H9 (cell line): ENCODE results near the gene KRT15. TPM values are rescaled to one million over a fixed set of nuclear protein-coding genes. Genes with fewer than 3 reads are reported as not detected.

Source experiments
- DNase-seq: peaks from one replicate; pipeline ENCODE4 v3.0.0-alpha.2; 2017
- H2AFZ ChIP-seq: one replicate; pipeline ENCODE4 v1.6.1; 2013; ENCODE audit warnings: mild to moderate bottlenecking, low read length, control low read depth, moderate library complexity
- H2AK5ac ChIP-seq: 2 replicates; pipeline ENCODE4 v1.6.1; 2013; ENCODE audit warnings: low read length, control low read depth, mixed read lengths; ENCODE audit not compliant: insufficient read length
- H2BK120ac ChIP-seq: one replicate; pipeline ENCODE4 v1.6.1; 2013; ENCODE audit warnings: low read depth, mild to moderate bottlenecking, low read length, control low read depth, inconsistent platforms; ENCODE audit not compliant: poor library complexity, severe bottlenecking
- H2BK12ac ChIP-seq: 2 replicates; pipeline ENCODE4 v1.6.1; 2013; ENCODE audit warnings: low read length, control low read depth, mixed read lengths, low read depth; ENCODE audit not compliant: insufficient read length
- H2BK15ac ChIP-seq: 2 replicates; pipeline ENCODE4 v1.6.1; 2013; ENCODE audit warnings: low read depth, low read length, control low read depth
- H2BK20ac ChIP-seq: one replicate; pipeline ENCODE4 v1.6.1; 2013; ENCODE audit warnings: low read depth, mild to moderate bottlenecking, low read length, control low read depth, inconsistent platforms; ENCODE audit not compliant: poor library complexity, severe bottlenecking
- H2BK5ac ChIP-seq: 2 replicates; pipeline ENCODE4 v1.6.1; 2013; ENCODE audit warnings: low read length, control low read depth, mixed read lengths; ENCODE audit not compliant: insufficient read length
- H3K14ac ChIP-seq: 2 replicates; pipeline ENCODE4 v1.6.1; 2013; ENCODE audit warnings: low read length, control low read depth; ENCODE audit not compliant: insufficient read depth
- H3K18ac ChIP-seq: 2 replicates; pipeline ENCODE4 v1.6.1; 2013; ENCODE audit warnings: low read depth, mild to moderate bottlenecking, mixed read lengths, low read length, control low read depth; ENCODE audit not compliant: insufficient read length
- H3K23ac ChIP-seq: 2 replicates; pipeline ENCODE4 v1.6.1; 2013; ENCODE audit warnings: low read length, control low read depth, mixed read lengths, low read depth; ENCODE audit not compliant: insufficient read length
- H3K23me2 ChIP-seq: 2 replicates; pipeline ENCODE4 v1.6.1; 2013; ENCODE audit warnings: low read depth, mild to moderate bottlenecking, mixed read lengths, low read length, control low read depth; ENCODE audit not compliant: insufficient read length, poor library complexity, severe bottlenecking
- H3K27ac ChIP-seq: 2 replicates; pipeline ENCODE4 v1.5.1; 2013; ENCODE audit warnings: low read length, control low read depth, mixed read lengths, low read depth; ENCODE audit not compliant: insufficient read length
- H3K27me3 ChIP-seq: 2 replicates; pipeline ENCODE4 v1.6.1; 2013; ENCODE audit warnings: low read length, control low read depth, inconsistent platforms; ENCODE audit not compliant: insufficient read depth
- H3K4ac ChIP-seq: 2 replicates; pipeline ENCODE4 v1.6.1; 2013; ENCODE audit warnings: low read depth, mild to moderate bottlenecking, control low read depth, inconsistent platforms, low read length, moderate library complexity
- H3K4me1 ChIP-seq: 2 replicates; pipeline ENCODE4 v1.6.1; 2013; ENCODE audit warnings: low read length, control low read depth, inconsistent platforms; ENCODE audit not compliant: insufficient read depth
- H3K4me2 ChIP-seq: 2 replicates; pipeline ENCODE4 v1.6.1; 2013; ENCODE audit warnings: low read length, control low read depth, mixed read lengths; ENCODE audit not compliant: insufficient read length, insufficient read depth
- H3K56ac ChIP-seq: 2 replicates; pipeline ENCODE4 v1.6.1; 2013; ENCODE audit warnings: low read depth, mild to moderate bottlenecking, mixed read lengths, low read length, control low read depth; ENCODE audit not compliant: insufficient read length
- H3K79me1 ChIP-seq: 2 replicates; pipeline ENCODE4 v1.6.1; 2013; ENCODE audit warnings: low read depth, mild to moderate bottlenecking, moderate library complexity, low read length, control low read depth, inconsistent platforms; ENCODE audit not compliant: insufficient read depth, poor library complexity, severe bottlenecking
- H3K79me2 ChIP-seq: 2 replicates; pipeline ENCODE4 v1.6.1; 2013; ENCODE audit warnings: low read length, control low read depth, inconsistent platforms; ENCODE audit not compliant: insufficient read depth
- H3K9ac ChIP-seq: 2 replicates; pipeline ENCODE4 v1.6.1; 2013; ENCODE audit warnings: low read length, control low read depth, mixed read lengths; ENCODE audit not compliant: insufficient read length; ENCODE audit errors: extremely low read depth
- H3K9me3 ChIP-seq: one replicate; pipeline ENCODE4 v1.6.1; 2013; ENCODE audit warnings: low read depth, low read length, inconsistent platforms; ENCODE audit not compliant: control insufficient read depth
- H3T11ph ChIP-seq: one replicate; pipeline ENCODE4 v1.6.1; 2013; ENCODE audit warnings: mild to moderate bottlenecking, low read length, control low read depth, inconsistent platforms
- H4K20me1 ChIP-seq: one replicate; pipeline ENCODE4 v1.6.1; 2013; ENCODE audit not compliant: control insufficient read depth, insufficient read length, insufficient read depth
- H4K5ac ChIP-seq: 2 replicates; pipeline ENCODE4 v1.6.1; 2013; ENCODE audit warnings: low read depth, mild to moderate bottlenecking, mixed read lengths, low read length, control low read depth; ENCODE audit not compliant: insufficient read length
- H4K8ac ChIP-seq: replicated peaks from 2 replicates; pipeline ENCODE4 v1.6.1; 2013; ENCODE audit warnings: low read length, control low read depth, mixed read lengths, low read depth; ENCODE audit not compliant: insufficient read length
- H4K91ac ChIP-seq: 2 replicates; pipeline ENCODE4 v1.6.1; 2013; ENCODE audit warnings: low read depth, mild to moderate bottlenecking, moderate library complexity, mixed read lengths, low read length, control low read depth; ENCODE audit not compliant: insufficient read length
- H3K27ac Mint-ChIP-seq, 3 experiments: 2 replicates in 2 of 3; 3 replicates in 1 of 3; pipeline ENCODE4 v1.8.0; 2020 to 2021; ENCODE audit warnings: mixed read lengths in 3 of 3, mild to moderate bottlenecking in 1 of 3, moderate library complexity in 1 of 3
- H3K27me3 Mint-ChIP-seq: 2 replicates; pipeline ENCODE4 v1.8.0; 2021; ENCODE audit warnings: low read depth, mild to moderate bottlenecking, moderate library complexity, mixed read lengths
- H3K36me3 Mint-ChIP-seq, 3 experiments: 2 replicates in 2 of 3; 3 replicates in 1 of 3; pipeline ENCODE4 v1.8.0; 2020 to 2021; ENCODE audit warnings: low read depth in 3 of 3, mixed read lengths in 3 of 3; ENCODE audit not compliant: insufficient read depth in 1 of 3
- H3K4me1 Mint-ChIP-seq, 2 experiments: 2 replicates each; pipeline ENCODE4 v1.8.0; 2020; ENCODE audit warnings: mixed read lengths in 2 of 2
- H3K4me3 Mint-ChIP-seq, 2 experiments: 2 replicates in 1 of 2; 3 replicates in 1 of 2; pipeline ENCODE4 v1.8.0; 2020 to 2021; ENCODE audit warnings: mild to moderate bottlenecking in 2 of 2, mixed read lengths in 2 of 2, moderate library complexity in 1 of 2
- H3K9me3 Mint-ChIP-seq, 2 experiments: 2 replicates in 1 of 2; 3 replicates in 1 of 2; pipeline ENCODE4 v1.8.0; 2020; ENCODE audit warnings: mild to moderate bottlenecking in 2 of 2, mixed read lengths in 2 of 2, moderate library complexity in 1 of 2
- CTCF ChIP-seq: fragments of 200-600 bp; sonication (generic); conservative IDR thresholded peaks from 3 replicates; pipeline ENCODE4 v1.8.0; 2021; ENCODE audit warnings: antibody characterized with exemption, mild to moderate bottlenecking
- WGBS: extraction: QIAGEN DNeasy Blood & Tissue Kit; methylation state at CpG from one replicate; pipeline ENCODE4 v1.1.7; 2013; ENCODE audit warnings: missing lambda C conversion rate, low lambda C conversion rate, mixed read lengths; ENCODE audit not compliant: insufficient read length; ENCODE audit errors: extremely low coverage; 5-methylcytosine and 5-hydroxymethylcytosine counted together
- total RNA-seq: library from RNA; stranded (reverse); gene quantifications from 2 replicates; pipeline ENCODE4 v1.2.1, GENCODE V29; 2021

The KRT15 gene
- total RNA-seq, 1 experiment from 2014 or later = 0.87 TPM

GRCh38 chr17:41481036-41481435 lies 37.7 kb downstream of the KRT15 start, which contains the start of gene KRT35:
Gene KRT35, minus strand, starts transcription at chr17:41481151. Its CDS starts 54 bp downstream, at chr17:41481097.
- H2BK120ac ChIP-seq = no peak within 1 kb of the TSS
- peaks cover 8% of the 10 kb centered on the region for H3K27me3 Mint-ChIP-seq
- TF ChIP-seq CTCF = no peak
- no peak within 1 kb of the TSS for H3K4me2 ChIP-seq
- no peak within 1 kb of the TSS for H2BK12ac ChIP-seq
- H3K79me2 ChIP-seq = no peaks in the 10 kb centered on the region
- H3K9ac ChIP-seq = no peak within 1 kb of the TSS
- no peak within 1 kb of the TSS for H3K4ac ChIP-seq
- no peak within 1 kb of the TSS for H3K18ac ChIP-seq
- no peak within 1 kb of the TSS for H2AFZ ChIP-seq
- H4K20me1 ChIP-seq = no peaks in the 10 kb centered on the region
- WGBS = no CpG with 5 or more reads among the region's 2 CpGs
- no peak within 1 kb of the TSS for H4K91ac ChIP-seq
- H2BK20ac ChIP-seq = no peak within 1 kb of the TSS
- H3K27me3 ChIP-seq = no peaks in the 10 kb centered on the region
- H2AK5ac ChIP-seq = no peak within 1 kb of the TSS
- no peak within 1 kb of the TSS for H3K27ac Mint-ChIP-seq
- H3K56ac ChIP-seq = no peak within 1 kb of the TSS
- H4K8ac ChIP-seq = no peak within 1 kb of the TSS
- no peak within 1 kb of the TSS for H3K4me3 Mint-ChIP-seq
- H3K4me1 ChIP-seq = no peaks in the 10 kb centered on the region
- DNase-seq = no peak
- no peak within 1 kb of the TSS for H2BK5ac ChIP-seq
- H3K9me3 Mint-ChIP-seq = no peaks in the 10 kb centered on the region
- no peak within 1 kb of the TSS for H3K27ac ChIP-seq
- no peaks in the 10 kb centered on the region for H3K79me1 ChIP-seq
- no peak within 1 kb of the TSS for H3K23ac ChIP-seq
- H3K9me3 ChIP-seq = no peaks in the 10 kb centered on the region
- no peaks in the 10 kb centered on the region for H3K36me3 Mint-ChIP-seq
- H4K5ac ChIP-seq = no peak within 1 kb of the TSS
- peaks cover 0 to 8% of the 10 kb centered on the region in 2 experiments; a peak in 3 of 4 replicates for H3K4me1 Mint-ChIP-seq
- no peak within 1 kb of the TSS for H2BK15ac ChIP-seq
- H3T11ph ChIP-seq = no peak within 1 kb of the TSS
- no peak within 1 kb of the TSS for H3K14ac ChIP-seq
- no peaks in the 10 kb centered on the region for H3K23me2 ChIP-seq
